NCI-H2196 (cell line): ENCODE results near the gene SSBP3.
"Not testable (repeated sequence)": the region's sequence is repeated elsewhere in the genome, so short reads cannot be mapped to it uniquely, and the experiment has no call there.

Experiments used
- DNase-seq: peaks from one replicate; lab custom pipeline; 2025; ENCODE audit not compliant: unreplicated experiment; lab: John Stamatoyannopoulos, UW

SSBP3 gene

GRCh38 chr1:54406339-54407153, at the start of gene SSBP3:
TSS of gene SSBP3 (minus strand) at chr1:54406394.
- DNase-seq = peak; percentile 94

- no peak for DNase-seq
Observed at GRCh38 chr1:54453509-54453908, 47.3 kb upstream of the SSBP3 start.

GRCh38 chr1:54453022-54453421, 46.8 kb upstream of the SSBP3 start:
- DNase-seq = no peak

- DNase-seq = not testable (repeated sequence)
Observed at GRCh38 chr1:54449431-54449830, 43.2 kb upstream of the SSBP3 start.

GRCh38 chr1:54448801-54449200, 42.6 kb upstream of the SSBP3 start:
- DNase-seq = not testable (repeated sequence)

GRCh38 chr1:54447081-54447480, 40.9 kb upstream of the SSBP3 start:
- not testable (repeated sequence) for DNase-seq

GRCh38 chr1:54442185-54442584, 36.0 kb upstream of the SSBP3 start:
- no peak for DNase-seq

GRCh38 chr1:54439550-54440223, 33.5 kb upstream of the SSBP3 start:
- DNase-seq = no peak

- no peak for DNase-seq
Observed at GRCh38 chr1:54437783-54438182, 31.6 kb upstream of the SSBP3 start.

GRCh38 chr1:54436826-54437225, 30.6 kb upstream of the SSBP3 start:
- no peak for DNase-seq

GRCh38 chr1:54429838-54430237, 23.6 kb upstream of the SSBP3 start:
- DNase-seq = no peak

GRCh38 chr1:54428837-54429518, 22.8 kb upstream of the SSBP3 start:
- no peak for DNase-seq

- DNase-seq = no peak
Observed at GRCh38 chr1:54425152-54425584, 19.0 kb upstream of the SSBP3 start.

GRCh38 chr1:54424398-54424797, 18.2 kb upstream of the SSBP3 start:
- no peak for DNase-seq

- DNase-seq = no peak
Observed at GRCh38 chr1:54421101-54421504, 14.9 kb upstream of the SSBP3 start.

GRCh38 chr1:54418598-54418997, 12.4 kb upstream of the SSBP3 start:
- DNase-seq = not testable (repeated sequence)

- DNase-seq = no peak
Observed at GRCh38 chr1:54417123-54417522, 10.9 kb upstream of the SSBP3 start.

- DNase-seq = no peak
Observed at GRCh38 chr1:54416435-54416834, 10.2 kb upstream of the SSBP3 start.

- DNase-seq = no peak
Observed at GRCh38 chr1:54415991-54416390, 9.8 kb upstream of the SSBP3 start.

- DNase-seq = no peak
Observed at GRCh38 chr1:54415533-54415932, 9.3 kb upstream of the SSBP3 start.

GRCh38 chr1:54413732-54414131, 7.5 kb upstream of the SSBP3 start:
- no peak for DNase-seq

GRCh38 chr1:54413295-54413694, 7.1 kb upstream of the SSBP3 start:
- DNase-seq = no peak
